ENCODE results near the gene MCRIP2.

The MCRIP2 gene

GRCh38 chr16:616733-617586 lies 24.7 kb upstream of the MCRIP2 start:
- CTCF ChIA-PET: no interaction called here
- POLR2A ChIA-PET: no interaction called here
- TF ChIP-seq, protein P1, sequence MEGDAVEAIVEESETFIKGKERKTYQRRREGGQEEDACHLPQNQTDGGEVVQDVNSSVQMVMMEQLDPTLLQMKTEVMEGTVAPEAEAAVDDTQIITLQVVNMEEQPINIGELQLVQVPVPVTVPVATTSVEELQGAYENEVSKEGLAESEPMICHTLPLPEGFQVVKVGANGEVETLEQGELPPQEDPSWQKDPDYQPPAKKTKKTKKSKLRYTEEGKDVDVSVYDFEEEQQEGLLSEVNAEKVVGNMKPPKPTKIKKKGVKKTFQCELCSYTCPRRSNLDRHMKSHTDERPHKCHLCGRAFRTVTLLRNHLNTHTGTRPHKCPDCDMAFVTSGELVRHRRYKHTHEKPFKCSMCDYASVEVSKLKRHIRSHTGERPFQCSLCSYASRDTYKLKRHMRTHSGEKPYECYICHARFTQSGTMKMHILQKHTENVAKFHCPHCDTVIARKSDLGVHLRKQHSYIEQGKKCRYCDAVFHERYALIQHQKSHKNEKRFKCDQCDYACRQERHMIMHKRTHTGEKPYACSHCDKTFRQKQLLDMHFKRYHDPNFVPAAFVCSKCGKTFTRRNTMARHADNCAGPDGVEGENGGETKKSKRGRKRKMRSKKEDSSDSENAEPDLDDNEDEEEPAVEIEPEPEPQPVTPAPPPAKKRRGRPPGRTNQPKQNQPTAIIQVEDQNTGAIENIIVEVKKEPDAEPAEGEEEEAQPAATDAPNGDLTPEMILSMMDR (IDR thresholded peaks at IDR 0.05; ENCODE audit: control extremely low read depth, extremely low read depth, low read depth, missing control alignments): no peak
- no peak for DNase-seq (ENCODE audit: extremely low spot score)

DNA sequence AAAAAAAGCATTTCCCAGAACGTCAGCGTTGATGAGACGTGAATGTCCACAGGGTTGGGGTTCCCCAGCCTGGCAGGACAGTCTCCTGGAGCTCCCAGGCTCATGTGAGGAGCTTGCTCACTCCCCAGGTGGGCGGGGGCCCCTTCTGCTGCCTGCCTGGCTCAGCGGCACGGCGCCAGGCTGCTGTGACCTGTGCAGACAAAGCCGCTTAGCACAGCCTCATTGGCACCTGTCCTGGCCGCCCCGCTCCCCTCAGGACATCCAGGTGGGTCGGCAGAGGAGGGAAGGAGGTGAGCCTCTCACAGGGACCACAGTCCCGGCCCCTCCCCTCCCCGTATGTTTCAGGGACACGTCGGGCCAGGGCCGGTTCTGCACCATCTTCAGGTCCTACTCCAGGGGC lies 23.8 kb upstream of the MCRIP2 start:
- ChIA-PET CTCF (no interaction called here), POLR2A (no interaction called here)
- DNase-seq (ENCODE audit: extremely low spot score): no peak
- TF ChIP-seq, protein P1 (IDR thresholded peaks at IDR 0.05; ENCODE audit: control extremely low read depth, extremely low read depth, low read depth, missing control alignments): no peak

DNA sequence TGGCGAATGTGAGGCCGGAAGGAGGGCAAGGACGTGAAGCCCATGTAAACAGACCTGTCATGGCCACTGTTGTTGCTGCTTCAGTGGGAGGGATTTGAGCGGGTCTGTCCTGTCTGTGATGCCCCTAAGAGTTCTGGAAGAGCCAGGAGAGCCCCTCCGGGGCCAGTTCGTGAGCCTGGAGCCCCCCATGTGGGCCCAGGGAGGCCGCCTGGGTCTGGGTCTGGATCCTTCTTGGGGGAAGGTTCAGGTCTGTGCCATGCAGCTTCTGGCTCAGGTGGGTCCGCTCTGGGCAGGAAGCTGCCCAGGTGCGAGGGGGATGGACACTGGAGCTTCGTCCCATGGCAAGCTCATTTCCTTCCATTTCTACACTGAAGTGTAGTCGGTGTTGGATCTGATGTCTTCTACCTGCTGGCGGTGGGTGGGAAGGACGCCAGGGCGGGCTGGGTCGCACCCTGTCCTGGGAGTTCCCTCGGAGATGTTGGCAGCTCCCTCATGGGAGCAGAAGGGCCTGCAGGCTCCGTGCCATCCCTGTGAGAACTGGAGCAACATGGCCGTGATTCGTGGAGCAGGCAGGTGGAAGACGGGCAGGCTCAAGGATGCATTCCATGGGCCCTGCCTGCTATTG lies 22.0 kb upstream of the MCRIP2 start:
- TF ChIP-seq, protein P1 (IDR thresholded peaks at IDR 0.05; ENCODE audit: control extremely low read depth, extremely low read depth, low read depth, missing control alignments): no peak
- ChIA-PET POLR2A (no interaction called here), CTCF (no interaction called here)
- DNase-seq (ENCODE audit: extremely low spot score): no peak

DNA sequence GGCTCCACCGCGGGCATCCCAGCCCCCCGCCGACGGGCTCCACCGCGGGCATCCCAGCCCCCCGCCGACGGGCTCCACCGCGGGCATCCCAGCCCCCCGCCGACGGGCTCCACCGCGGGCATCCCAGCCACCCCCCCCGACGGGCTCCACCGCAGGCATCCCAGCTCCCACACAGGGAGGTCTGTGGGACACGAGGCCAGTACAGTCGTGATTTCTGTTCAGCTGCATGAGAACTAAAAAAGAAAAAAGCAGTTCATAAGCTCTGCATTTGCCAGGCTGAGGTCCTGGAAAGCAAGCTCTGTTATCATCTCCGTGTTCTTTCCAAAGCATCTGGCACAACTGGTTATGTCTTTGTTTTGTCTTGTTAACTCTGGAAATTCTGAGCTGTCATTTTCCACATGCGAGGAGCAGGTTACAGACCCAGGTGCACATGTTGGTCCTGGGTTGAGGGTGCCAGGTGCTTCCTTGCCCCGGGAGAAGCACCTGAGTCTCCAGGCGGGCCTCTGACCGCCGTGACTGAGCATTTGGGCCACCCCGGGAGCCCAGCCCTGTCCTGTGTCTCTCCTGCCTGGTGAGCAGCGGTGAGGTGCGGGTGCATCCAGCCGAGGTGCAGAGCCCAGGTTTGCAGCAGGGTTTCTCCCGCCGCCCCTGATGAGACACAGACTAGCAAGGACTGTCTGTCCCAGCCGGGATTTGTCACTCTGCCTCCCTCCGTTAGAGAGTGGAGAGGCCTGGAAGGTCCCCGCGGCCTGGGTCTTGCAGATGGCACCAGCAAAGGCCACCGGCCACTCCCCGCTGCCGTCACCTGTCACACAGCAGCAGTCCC lies 20.7 kb upstream of the MCRIP2 start:
- no peak for DNase-seq (ENCODE audit: extremely low spot score)
- POLR2A ChIA-PET: no interaction called here
- CTCF ChIA-PET: interaction anchor here (2.3 kb wide), 1 partner anchor 11 kb away, joined by 6 read pairs; no protein-coding TSS in a partner anchor
- TF ChIP-seq, protein P1 (IDR thresholded peaks at IDR 0.05; ENCODE audit: control extremely low read depth, extremely low read depth, low read depth, missing control alignments): no peak

DNA sequence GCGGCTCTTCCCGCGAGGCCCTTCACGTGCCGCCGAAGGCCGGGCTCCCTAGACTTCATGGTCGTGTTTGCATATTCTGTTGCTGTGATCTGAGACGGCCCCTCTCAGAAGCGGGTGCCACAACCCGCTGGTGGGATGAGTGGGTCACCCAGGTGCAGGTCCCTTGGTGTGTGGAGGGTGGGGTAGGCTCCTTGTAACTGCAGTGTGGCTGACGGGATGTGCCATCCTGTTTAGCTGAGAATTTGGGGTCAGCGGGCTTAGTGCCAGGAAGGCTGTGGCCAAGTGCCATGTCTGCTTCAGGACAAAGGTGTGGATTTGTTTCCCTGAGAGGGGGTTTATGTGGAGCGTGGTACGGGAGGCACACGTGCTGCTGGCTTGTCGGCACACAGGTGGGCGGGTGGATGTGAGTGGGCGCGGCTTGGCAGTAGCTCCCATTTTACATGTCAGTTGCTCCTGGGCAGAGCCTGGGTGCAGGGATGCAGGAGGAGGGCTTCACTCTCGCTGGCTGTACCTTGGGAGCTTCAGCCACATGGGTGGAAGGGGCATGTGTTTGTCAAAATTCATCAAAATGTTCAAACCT lies 20.0 kb upstream of the MCRIP2 start:
- TF ChIP-seq, protein P1 (IDR thresholded peaks at IDR 0.05; ENCODE audit: control extremely low read depth, extremely low read depth, low read depth, missing control alignments): no peak
- ChIA-PET POLR2A (no interaction called here), CTCF (interaction anchor here (2.3 kb wide), 1 partner anchor 11 kb away, joined by 6 read pairs; no protein-coding TSS in a partner anchor)
- DNase-seq (ENCODE audit: extremely low spot score): no peak

GRCh38 chr16:622920-623280 lies 18.7 kb upstream of the MCRIP2 start:
- POLR2A ChIA-PET: no interaction called here
- TF ChIP-seq, protein P1 (IDR thresholded peaks at IDR 0.05; ENCODE audit: control extremely low read depth, extremely low read depth, low read depth, missing control alignments): no peak
- DNase-seq (ENCODE audit: extremely low spot score): no peak
- CTCF ChIA-PET: no interaction called here
